H1 (cell line): ENCODE data around the gene IQCH. TPM values are rescaled to one million over a fixed set of nuclear protein-coding genes. Genes with fewer than 3 reads are reported as not detected.

ENCODE experiments used
- CTCF ChIA-PET: fragments of 300-600 bp; sonication (Branson Sonifier 250); formaldehyde crosslinking; loops from one replicate; lab custom pipeline; 2021; ENCODE audit not compliant: partially characterized antibody; lab: Charles Lee
- POLR2A ChIA-PET: fragments of 300-600 bp; sonication (Branson Sonifier 250); formaldehyde crosslinking; loops from one replicate; lab custom pipeline; 2021; ENCODE audit warnings: inconsistent platforms; ENCODE audit not compliant: partially characterized antibody; lab: Charles Lee
- DNase-seq, 2 experiments: peaks; one replicate each; pipeline versions ENCODE4 v3.0.0 to v3.0.0-alpha.2; 2010 to 2022; ENCODE audit warnings: low spot score in 2 of 2, low read depth in 1 of 2, mixed read lengths in 1 of 2
- FAIRE-seq: peaks from 2 replicates; lab custom pipeline; 2011; peaks lifted over from hg19 to GRCh38; lab: Jason Lieb, UNC
- H2AFZ ChIP-seq: 2 replicates; pipeline ENCODE4 v1.8.1; 2012; ENCODE audit warnings: low read length, inconsistent platforms
- H2AK5ac ChIP-seq: 2 replicates; pipeline ENCODE4 v1.6.1; 2013; ENCODE audit warnings: low read depth, low read length
- H2BK120ac ChIP-seq: replicated peaks from 2 replicates; pipeline ENCODE3; 2013; ENCODE audit warnings: low read depth, low read length, inconsistent platforms
- H2BK12ac ChIP-seq: 2 replicates; pipeline ENCODE4 v1.6.1; 2013; ENCODE audit warnings: low read depth, low read length
- H2BK15ac ChIP-seq: 2 replicates; pipeline ENCODE4 v1.6.1; 2013; ENCODE audit warnings: low read length
- H2BK20ac ChIP-seq: 2 replicates; pipeline ENCODE4 v1.6.1; 2013; ENCODE audit warnings: low read length
- H2BK5ac ChIP-seq: 2 replicates; pipeline ENCODE4 v1.6.1; 2013; ENCODE audit warnings: low read depth, low read length
- H3K14ac ChIP-seq: 2 replicates; pipeline ENCODE4 v1.6.1; 2013; ENCODE audit warnings: inconsistent platforms; ENCODE audit not compliant: insufficient read length
- H3K18ac ChIP-seq: 2 replicates; pipeline ENCODE4 v1.6.1; 2013; ENCODE audit warnings: low read length; ENCODE audit errors: extremely low read depth
- H3K23ac ChIP-seq: 2 replicates; pipeline ENCODE4 v1.6.1; 2013; ENCODE audit warnings: inconsistent platforms; ENCODE audit not compliant: insufficient read length
- H3K23me2 ChIP-seq: 2 replicates; pipeline ENCODE4 v1.6.1; 2013; ENCODE audit warnings: low read depth, low read length
- H3K27ac ChIP-seq: 2 replicates; pipeline ENCODE4 v1.6.1; 2011; ENCODE audit warnings: low read depth, low read length, inconsistent platforms
- H3K27me3 ChIP-seq, 4 experiments: replicated peaks in 1 of 4; 1 replicate in 1 of 4; 2 replicates in 3 of 4; pipeline versions ENCODE4 v1.6.1 to v1.8.1; 2011 to 2013; ENCODE audit warnings: low read length in 3 of 4, mild to moderate bottlenecking in 3 of 4, inconsistent platforms in 2 of 4, mixed read lengths in 2 of 4, moderate library complexity in 1 of 4; ENCODE audit not compliant: control insufficient read depth in 3 of 4, insufficient read depth in 3 of 4; ENCODE audit errors: extremely low read depth in 1 of 4
- H3K36me3 ChIP-seq, 4 experiments: 2 replicates each; pipeline versions ENCODE4 v1.6.1 to v1.8.1; 2011 to 2013; ENCODE audit warnings: mild to moderate bottlenecking in 4 of 4, low read length in 3 of 4, moderate library complexity in 2 of 4, control low read depth in 1 of 4, inconsistent platforms in 1 of 4; ENCODE audit not compliant: insufficient read depth in 4 of 4, control insufficient read depth in 2 of 4
- H3K4ac ChIP-seq: replicated peaks from 2 replicates; pipeline ENCODE3; 2013; ENCODE audit warnings: low read length, low read depth, mixed read lengths, inconsistent platforms; ENCODE audit not compliant: insufficient read length
- H3K4me1 ChIP-seq, 4 experiments: replicated peaks in 1 of 4; 1 replicate in 1 of 4; 2 replicates in 3 of 4; pipeline versions ENCODE4 v1.6.1 to v1.8.1; 2011 to 2013; ENCODE audit warnings: low read length in 3 of 4, inconsistent platforms in 2 of 4, mixed read lengths in 1 of 4; ENCODE audit not compliant: insufficient read depth in 4 of 4, control insufficient read depth in 3 of 4
- H3K4me2 ChIP-seq, 2 experiments: 2 replicates each; pipeline versions ENCODE4 v1.6.1 to v1.8.1; 2011 to 2013; ENCODE audit warnings: low read depth in 2 of 2, low read length in 2 of 2, control low read depth in 1 of 2, inconsistent platforms in 1 of 2, mild to moderate bottlenecking in 1 of 2; ENCODE audit not compliant: insufficient read depth in 1 of 2
- H3K4me3 ChIP-seq, 4 experiments: fragments of 200-600, 300-600 bp in 1 of 4; sonication (generic), shearing (Covaris generic), sonication (Bioruptor Twin) in 1 of 4; 2 replicates each; pipeline versions ENCODE4 v1.5.1 to v1.8.1; 2011 to 2016; ENCODE audit warnings: low read length in 4 of 4, low read depth in 3 of 4, control low read depth in 2 of 4, inconsistent platforms in 2 of 4, mild to moderate bottlenecking in 2 of 4, mixed read lengths in 1 of 4, moderate library complexity in 1 of 4; ENCODE audit not compliant: insufficient read depth in 2 of 4; ENCODE audit errors: extremely low read depth in 1 of 4
- H3K56ac ChIP-seq: replicated peaks from 2 replicates; pipeline ENCODE3; 2013; ENCODE audit warnings: low read depth, mild to moderate bottlenecking, mixed read lengths, low read length, inconsistent platforms; ENCODE audit not compliant: insufficient read length
- H3K79me1 ChIP-seq: 2 replicates; pipeline ENCODE4 v1.6.1; 2013; ENCODE audit warnings: low read depth, low read length, control low read depth
- H3K79me2 ChIP-seq, 2 experiments: 2 replicates each; pipeline versions ENCODE4 v1.6.1 to v1.8.1; 2012 to 2013; ENCODE audit warnings: low read length in 2 of 2, mild to moderate bottlenecking in 2 of 2, inconsistent platforms in 1 of 2; ENCODE audit not compliant: insufficient read depth in 2 of 2, control insufficient read depth in 1 of 2
- H3K9ac ChIP-seq, 4 experiments: replicated peaks in 1 of 4; 1 replicate in 1 of 4; 2 replicates in 3 of 4; pipeline versions ENCODE4 v1.6.1 to v1.8.1; 2011 to 2013; ENCODE audit warnings: low read depth in 3 of 4, low read length in 3 of 4, control low read depth in 2 of 4, mild to moderate bottlenecking in 2 of 4, moderate library complexity in 2 of 4, inconsistent platforms in 1 of 4; ENCODE audit errors: extremely low read depth in 1 of 4
- H3K9me3 ChIP-seq, 2 experiments: 2 replicates each; pipeline versions ENCODE4 v1.6.1 to v1.8.1; 2012 to 2013; ENCODE audit warnings: mild to moderate bottlenecking in 2 of 2, moderate library complexity in 2 of 2, control low read depth in 1 of 2, inconsistent platforms in 1 of 2, low read depth in 1 of 2, low read length in 1 of 2, mixed read lengths in 1 of 2; ENCODE audit not compliant: insufficient read depth in 2 of 2
- H4K20me1 ChIP-seq, 2 experiments: replicated peaks in 1 of 2; 2 replicates each; pipeline versions ENCODE3 to v1.8.1; 2011 to 2013; ENCODE audit warnings: inconsistent platforms in 2 of 2, low read length in 2 of 2, mild to moderate bottlenecking in 1 of 2; ENCODE audit not compliant: insufficient read depth in 2 of 2, control insufficient read depth in 1 of 2
- H4K5ac ChIP-seq: 2 replicates; pipeline ENCODE4 v1.6.1; 2013; ENCODE audit warnings: low read length, low read depth, mixed read lengths, inconsistent platforms; ENCODE audit not compliant: insufficient read length
- H4K8ac ChIP-seq: 2 replicates; pipeline ENCODE4 v1.8.0; 2013; ENCODE audit warnings: mild to moderate bottlenecking, moderate library complexity, low read length, inconsistent platforms; ENCODE audit not compliant: insufficient read depth; ENCODE audit errors: extremely low read depth
- H4K91ac ChIP-seq: replicated peaks from 2 replicates; pipeline ENCODE3; 2013; ENCODE audit warnings: low read length, mixed read lengths, inconsistent platforms; ENCODE audit not compliant: insufficient read length
- SP4 ChIP-seq: IDR thresholded peaks from 2 replicates; pipeline ENCODE4 v1.6.1; 2012; ENCODE audit warnings: low read length, inconsistent platforms
- WGBS, 2 experiments: shearing (Covaris generic) in 1 of 2; methylation state at CpG; one replicate each; pipeline versions ENCODE4 v1.1.6 to v1.1.7; 2013 to 2015; ENCODE audit warnings: low lambda C conversion rate in 2 of 2, mixed read lengths in 2 of 2, inconsistent platforms in 1 of 2, low coverage in 1 of 2, missing lambda C conversion rate in 1 of 2; ENCODE audit not compliant: insufficient replicate concordance in 2 of 2, insufficient coverage in 1 of 2, insufficient read length in 1 of 2; ENCODE audit errors: extremely low coverage in 1 of 2, missing lambda C conversion rate in 1 of 2; 5-methylcytosine and 5-hydroxymethylcytosine counted together
- polyA plus RNA-seq, 7 experiments: library from polyadenylated mRNA; depleted of rRNA in 3 of 7; stranded (reverse) in 5 of 7; unstranded in 2 of 7; fragments of >200 nt in 5 of 7; fragments of 200-250 nt in 2 of 7; gene quantifications; 1 replicate in 5 of 7; 2 replicates in 1 of 7; 4 replicates in 1 of 7; pipeline versions ENCODE4 v1.2.1 to v1.2.3, GENCODE V29; 2011 to 2013; ENCODE audit warnings: missing spikeins in 2 of 7, mixed read lengths in 2 of 7
- total RNA-seq: library from RNA; stranded (reverse); fragmentation: NEBNext Ultra II Directional; extraction: Animal tissue kit (Norgen Biotek cat#: 25700); gene quantifications from 2 replicates; pipeline ENCODE4 v1.2.1, GENCODE V29; 2021

Gene IQCH
- total and polyA plus RNA-seq, 2 of the 8 experiments (the other 6 are each of a cell fraction or from before 2014, with no cell fraction given) = 0.60 to 1.9 TPM

GRCh38 chr15:67528513-67528912 is 273.9 kb downstream of the IQCH start:
- Histone ChIP-seq H2AK5ac (no peak overlapping the region), H3K79me2 (no peaks in the 10 kb centered on the region), H3K23me2 (no peaks in the 10 kb centered on the region), H3K23ac (no peak overlapping the region), H3K9me3 (no peaks in the 10 kb centered on the region), H3K79me1 (no peaks in the 10 kb centered on the region), H3K27me3 (no peaks in the 10 kb centered on the region), H3K4me1 (no peaks in the 10 kb centered on the region; a peak in 1 of 7 replicates), H4K91ac (no peak overlapping the region), H3K14ac (no peak overlapping the region), H3K56ac (no peak overlapping the region), H2BK15ac (no peak overlapping the region), H2AFZ (no peak overlapping the region), H4K5ac (no peak overlapping the region), H3K27ac (no peak overlapping the region), H2BK20ac (no peak overlapping the region)
- CTCF ChIA-PET = interaction anchor here (1.2 kb wide), 1 partner anchor 64 kb away, joined by 3 read pairs; no protein-coding TSS in a partner anchor
- no peak for DNase-seq
- TF ChIP-seq SP4 = no peak
- TF ChIP-seq, all 59 proteins: peak for 0
- 83% methylated on average over 3 of the region's 3 CpGs; no CpG with 5 or more reads in 1 of the 2 experiments for WGBS, 2 experiments
- Histone ChIP-seq H2BK12ac (no peak overlapping the region), H3K4me2 (no peak overlapping the region), H3K18ac (no peak overlapping the region), H4K8ac (no peak overlapping the region), H3K36me3 (no peaks in the 10 kb centered on the region), H3K4me3 (no peak overlapping the region), H3K4ac (no peak overlapping the region), H3K9ac (no peak overlapping the region), H2BK120ac (no peak overlapping the region), H2BK5ac (no peak overlapping the region), H4K20me1 (no peaks in the 10 kb centered on the region)
- no peak for FAIRE-seq
- POLR2A ChIA-PET = no interaction called here
